HepG2 (cell line): ENCODE results near the gene SYVN1. TPM values are rescaled to one million over a fixed set of nuclear protein-coding genes. Genes with fewer than 3 reads are reported as not detected.
A peak's percentile ranks its signal among the peaks of the same experiment; 100 is the strongest.

ENCODE experiments used
- GABPB1 ChIP-seq: IDR thresholded peaks from 2 replicates; pipeline ENCODE4 v1.6.1; 2016; ENCODE audit warnings: mild to moderate bottlenecking, missing genetic modification reagents, moderate library complexity, missing compliant biosample characterization
- GATAD2A ChIP-seq: IDR thresholded peaks from 2 replicates; pipeline ENCODE4 v1.6.1; 2016
- NFRKB ChIP-seq: fragments of 450-650 bp; IDR thresholded peaks from 2 replicates; pipeline ENCODE4 v1.6.1; 2017
- NFYB ChIP-seq: sonication (generic); formaldehyde crosslinking; IDR thresholded peaks from 2 replicates; pipeline ENCODE4 v1.4.0; 2020; ENCODE audit warnings: missing genetic modification reagents
- TAF15 ChIP-seq: fragments of 200-400 bp; formaldehyde crosslinking; IDR thresholded peaks from one replicate; pipeline ENCODE4 v1.6.1; 2018; ENCODE audit warnings: mild to moderate bottlenecking, low read depth, low read length; ENCODE audit not compliant: poor library complexity, severe bottlenecking
- ZNF142 ChIP-seq: sonication (generic); formaldehyde crosslinking; IDR thresholded peaks from 2 replicates; pipeline ENCODE4 v1.4.0; 2020; ENCODE audit warnings: missing genetic modification reagents
- ZNF441 ChIP-seq: sonication (generic); formaldehyde crosslinking; IDR thresholded peaks from 2 replicates; pipeline ENCODE4 v1.7.0; 2021; ENCODE audit warnings: missing genetic modification reagents, borderline replicate concordance
- ZNF530 ChIP-seq: sonication (generic); formaldehyde crosslinking; IDR thresholded peaks from 2 replicates; pipeline ENCODE4 v1.5.0; 2020; ENCODE audit warnings: low read depth, mild to moderate bottlenecking, missing genetic modification reagents
- ZNF652 ChIP-seq: IDR thresholded peaks from 2 replicates; pipeline ENCODE4 v1.6.1; 2016; ENCODE audit warnings: low read depth, borderline replicate concordance
- ZZZ3 ChIP-seq: sonication (generic); formaldehyde crosslinking; IDR thresholded peaks from 2 replicates; pipeline ENCODE4 v1.4.0; 2020; ENCODE audit warnings: missing genetic modification reagents, mild to moderate bottlenecking, borderline replicate concordance
- polyA plus RNA-seq, 8 experiments: library from polyadenylated mRNA; depleted of rRNA in 3 of 8; stranded (reverse) in 7 of 8; unstranded in 1 of 8; fragments of >200 nt; fragmentation: Illumina TruSeq in 4 of 8; extraction: Trizol in 4 of 8; gene quantifications; 2 replicates each; pipeline versions ENCODE4 v1.2.1 to v1.2.3, GENCODE V29; 2011 to 2016; ENCODE audit warnings: low read depth in 4 of 8, missing spikeins in 1 of 8, mixed read lengths in 1 of 8; ENCODE audit not compliant: insufficient read depth in 1 of 8
- total RNA-seq, 5 experiments: library from RNA; depleted of rRNA; stranded (reverse); fragments of >200 nt; fragmentation: Illumina TruSeq; extraction: Trizol; gene quantifications; 2 replicates each; pipeline ENCODE4 v1.2.3, GENCODE V29; 2016; ENCODE audit warnings: low read depth in 1 of 5
- TF ChIP-seq, protein P1 (sequence below): sonication (generic); formaldehyde crosslinking; IDR thresholded peaks from 2 replicates; pipeline ENCODE4 v1.4.0; 2020; ENCODE audit warnings: missing genetic modification reagents, mild to moderate bottlenecking, borderline replicate concordance
- TF ChIP-seq, protein P2 (sequence below): sonication (generic); formaldehyde crosslinking; IDR thresholded peaks from 2 replicates; pipeline ENCODE4 v1.4.0; 2020; ENCODE audit warnings: missing genetic modification reagents
- TF ChIP-seq, protein P3 (sequence below): sonication (generic); formaldehyde crosslinking; IDR thresholded peaks from 2 replicates; pipeline ENCODE4 v1.8.1; 2023; ENCODE audit warnings: mild to moderate bottlenecking, missing genetic modification reagents

Gene SYVN1
- total and polyA plus RNA-seq, 2 of the 13 experiments (the other 11 are each of a cell fraction or from before 2014, with no cell fraction given) = 10.3 to 22.5 TPM

- TF ChIP-seq, protein P1, sequence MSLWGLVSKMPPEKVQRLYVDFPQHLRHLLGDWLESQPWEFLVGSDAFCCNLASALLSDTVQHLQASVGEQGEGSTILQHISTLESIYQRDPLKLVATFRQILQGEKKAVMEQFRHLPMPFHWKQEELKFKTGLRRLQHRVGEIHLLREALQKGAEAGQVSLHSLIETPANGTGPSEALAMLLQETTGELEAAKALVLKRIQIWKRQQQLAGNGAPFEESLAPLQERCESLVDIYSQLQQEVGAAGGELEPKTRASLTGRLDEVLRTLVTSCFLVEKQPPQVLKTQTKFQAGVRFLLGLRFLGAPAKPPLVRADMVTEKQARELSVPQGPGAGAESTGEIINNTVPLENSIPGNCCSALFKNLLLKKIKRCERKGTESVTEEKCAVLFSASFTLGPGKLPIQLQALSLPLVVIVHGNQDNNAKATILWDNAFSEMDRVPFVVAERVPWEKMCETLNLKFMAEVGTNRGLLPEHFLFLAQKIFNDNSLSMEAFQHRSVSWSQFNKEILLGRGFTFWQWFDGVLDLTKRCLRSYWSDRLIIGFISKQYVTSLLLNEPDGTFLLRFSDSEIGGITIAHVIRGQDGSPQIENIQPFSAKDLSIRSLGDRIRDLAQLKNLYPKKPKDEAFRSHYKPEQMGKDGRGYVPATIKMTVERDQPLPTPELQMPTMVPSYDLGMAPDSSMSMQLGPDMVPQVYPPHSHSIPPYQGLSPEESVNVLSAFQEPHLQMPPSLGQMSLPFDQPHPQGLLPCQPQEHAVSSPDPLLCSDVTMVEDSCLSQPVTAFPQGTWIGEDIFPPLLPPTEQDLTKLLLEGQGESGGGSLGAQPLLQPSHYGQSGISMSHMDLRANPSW (CRISPR knock-in tag) = 0 out of 2 replicates have a peak, but pooled peaks have one; percentile 2
- TF ChIP-seq ZNF530 (CRISPR knock-in tag) (no peak), ZNF441 (CRISPR knock-in tag) (no peak), ZNF142 (CRISPR knock-in tag) (no peak), ZNF652 (CRISPR knock-in tag) (no peak), GATAD2A (no peak), TAF15 (no peak), NFRKB (no peak), GABPB1 (no peak), NFYB (CRISPR knock-in tag) (no peak), ZZZ3 (no peak)
- TF ChIP-seq, protein P2, sequence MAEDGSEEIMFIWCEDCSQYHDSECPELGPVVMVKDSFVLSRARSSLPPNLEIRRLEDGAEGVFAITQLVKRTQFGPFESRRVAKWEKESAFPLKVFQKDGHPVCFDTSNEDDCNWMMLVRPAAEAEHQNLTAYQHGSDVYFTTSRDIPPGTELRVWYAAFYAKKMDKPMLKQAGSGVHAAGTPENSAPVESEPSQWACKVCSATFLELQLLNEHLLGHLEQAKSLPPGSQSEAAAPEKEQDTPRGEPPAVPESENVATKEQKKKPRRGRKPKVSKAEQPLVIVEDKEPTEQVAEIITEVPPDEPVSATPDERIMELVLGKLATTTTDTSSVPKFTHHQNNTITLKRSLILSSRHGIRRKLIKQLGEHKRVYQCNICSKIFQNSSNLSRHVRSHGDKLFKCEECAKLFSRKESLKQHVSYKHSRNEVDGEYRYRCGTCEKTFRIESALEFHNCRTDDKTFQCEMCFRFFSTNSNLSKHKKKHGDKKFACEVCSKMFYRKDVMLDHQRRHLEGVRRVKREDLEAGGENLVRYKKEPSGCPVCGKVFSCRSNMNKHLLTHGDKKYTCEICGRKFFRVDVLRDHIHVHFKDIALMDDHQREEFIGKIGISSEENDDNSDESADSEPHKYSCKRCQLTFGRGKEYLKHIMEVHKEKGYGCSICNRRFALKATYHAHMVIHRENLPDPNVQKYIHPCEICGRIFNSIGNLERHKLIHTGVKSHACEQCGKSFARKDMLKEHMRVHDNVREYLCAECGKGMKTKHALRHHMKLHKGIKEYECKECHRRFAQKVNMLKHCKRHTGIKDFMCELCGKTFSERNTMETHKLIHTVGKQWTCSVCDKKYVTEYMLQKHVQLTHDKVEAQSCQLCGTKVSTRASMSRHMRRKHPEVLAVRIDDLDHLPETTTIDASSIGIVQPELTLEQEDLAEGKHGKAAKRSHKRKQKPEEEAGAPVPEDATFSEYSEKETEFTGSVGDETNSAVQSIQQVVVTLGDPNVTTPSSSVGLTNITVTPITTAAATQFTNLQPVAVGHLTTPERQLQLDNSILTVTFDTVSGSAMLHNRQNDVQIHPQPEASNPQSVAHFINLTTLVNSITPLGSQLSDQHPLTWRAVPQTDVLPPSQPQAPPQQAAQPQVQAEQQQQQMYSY = peak; percentile 44; the same call in 1 of the 2 replicates
- TF ChIP-seq, protein P3, sequence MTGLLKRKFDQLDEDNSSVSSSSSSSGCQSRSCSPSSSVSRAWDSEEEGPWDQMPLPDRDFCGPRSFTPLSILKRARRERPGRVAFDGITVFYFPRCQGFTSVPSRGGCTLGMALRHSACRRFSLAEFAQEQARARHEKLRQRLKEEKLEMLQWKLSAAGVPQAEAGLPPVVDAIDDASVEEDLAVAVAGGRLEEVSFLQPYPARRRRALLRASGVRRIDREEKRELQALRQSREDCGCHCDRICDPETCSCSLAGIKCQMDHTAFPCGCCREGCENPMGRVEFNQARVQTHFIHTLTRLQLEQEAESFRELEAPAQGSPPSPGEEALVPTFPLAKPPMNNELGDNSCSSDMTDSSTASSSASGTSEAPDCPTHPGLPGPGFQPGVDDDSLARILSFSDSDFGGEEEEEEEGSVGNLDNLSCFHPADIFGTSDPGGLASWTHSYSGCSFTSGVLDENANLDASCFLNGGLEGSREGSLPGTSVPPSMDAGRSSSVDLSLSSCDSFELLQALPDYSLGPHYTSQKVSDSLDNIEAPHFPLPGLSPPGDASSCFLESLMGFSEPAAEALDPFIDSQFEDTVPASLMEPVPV = 0 out of 2 replicates have a peak, but pooled peaks have one; percentile 57
Measured at GRCh38 chr11:65083134-65083833, 51.0 kb downstream of the SYVN1 start (continued).
